Peyer's patch (tissue), 4 donors: Measurements from ENCODE around the gene DYRK1A.
"Not testable (repeated sequence)": the region's sequence is repeated elsewhere in the genome, so short reads cannot be mapped to it uniquely, and the experiment has no call there.

Experiments used
- POLR2A ChIP-seq, 2 donors: fragments of 450-650 bp; IDR thresholded peaks; one replicate each; pipeline ENCODE4 v1.5.1; 2017; ENCODE audit warnings: antibody characterized with exemption in 2 of 2, mild to moderate bottlenecking in 2 of 2, moderate library complexity in 2 of 2
- TF ChIP-seq, protein P1 (sequence below), 6 experiments: fragments of 450-650 bp in 4 of 6; fragments of 200-600 bp in 2 of 6; sonication (generic) in 1 of 6; IDR thresholded peaks; one replicate each; pipeline ENCODE4 v1.5.1; 2017 to 2019; ENCODE audit warnings: antibody characterized with exemption in 6 of 6, mild to moderate bottlenecking in 3 of 6, moderate library complexity in 1 of 6

DNA sequence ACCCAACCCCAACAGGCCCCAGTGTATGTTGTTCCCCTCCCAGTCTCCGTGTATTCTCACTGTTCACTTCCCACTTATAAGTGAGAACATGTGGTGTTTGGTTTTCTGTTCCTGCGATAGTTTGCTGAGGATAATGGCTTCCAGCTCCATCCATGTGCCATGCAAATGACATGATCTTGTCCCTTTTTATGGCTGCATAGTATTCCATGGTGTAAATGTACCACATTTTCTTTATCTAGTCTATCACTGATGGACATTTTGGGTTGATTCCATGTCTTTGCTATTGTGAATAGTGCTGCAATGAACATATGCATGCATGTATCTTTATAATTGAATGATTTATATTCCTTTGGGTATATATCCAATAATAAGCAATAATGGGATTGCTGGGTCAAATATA lies 174.6 kb downstream of the DYRK1A start:
- TF ChIP-seq POLR2A (IDR thresholded peaks at IDR 0.05): not testable (repeated sequence)
- TF ChIP-seq, protein P1, sequence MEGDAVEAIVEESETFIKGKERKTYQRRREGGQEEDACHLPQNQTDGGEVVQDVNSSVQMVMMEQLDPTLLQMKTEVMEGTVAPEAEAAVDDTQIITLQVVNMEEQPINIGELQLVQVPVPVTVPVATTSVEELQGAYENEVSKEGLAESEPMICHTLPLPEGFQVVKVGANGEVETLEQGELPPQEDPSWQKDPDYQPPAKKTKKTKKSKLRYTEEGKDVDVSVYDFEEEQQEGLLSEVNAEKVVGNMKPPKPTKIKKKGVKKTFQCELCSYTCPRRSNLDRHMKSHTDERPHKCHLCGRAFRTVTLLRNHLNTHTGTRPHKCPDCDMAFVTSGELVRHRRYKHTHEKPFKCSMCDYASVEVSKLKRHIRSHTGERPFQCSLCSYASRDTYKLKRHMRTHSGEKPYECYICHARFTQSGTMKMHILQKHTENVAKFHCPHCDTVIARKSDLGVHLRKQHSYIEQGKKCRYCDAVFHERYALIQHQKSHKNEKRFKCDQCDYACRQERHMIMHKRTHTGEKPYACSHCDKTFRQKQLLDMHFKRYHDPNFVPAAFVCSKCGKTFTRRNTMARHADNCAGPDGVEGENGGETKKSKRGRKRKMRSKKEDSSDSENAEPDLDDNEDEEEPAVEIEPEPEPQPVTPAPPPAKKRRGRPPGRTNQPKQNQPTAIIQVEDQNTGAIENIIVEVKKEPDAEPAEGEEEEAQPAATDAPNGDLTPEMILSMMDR (IDR thresholded peaks at IDR 0.05): not testable (repeated sequence)
